ENCODE data around the gene PTGR2. TPM values are rescaled to one million over a fixed set of nuclear protein-coding genes. Genes with fewer than 3 reads are reported as not detected.

The PTGR2 gene
- total and polyA plus RNA-seq, 2 of the 8 experiments (the other 6 are each of a cell fraction or from before 2014, with no cell fraction given): 6.0 to 17.5 TPM

DNA sequence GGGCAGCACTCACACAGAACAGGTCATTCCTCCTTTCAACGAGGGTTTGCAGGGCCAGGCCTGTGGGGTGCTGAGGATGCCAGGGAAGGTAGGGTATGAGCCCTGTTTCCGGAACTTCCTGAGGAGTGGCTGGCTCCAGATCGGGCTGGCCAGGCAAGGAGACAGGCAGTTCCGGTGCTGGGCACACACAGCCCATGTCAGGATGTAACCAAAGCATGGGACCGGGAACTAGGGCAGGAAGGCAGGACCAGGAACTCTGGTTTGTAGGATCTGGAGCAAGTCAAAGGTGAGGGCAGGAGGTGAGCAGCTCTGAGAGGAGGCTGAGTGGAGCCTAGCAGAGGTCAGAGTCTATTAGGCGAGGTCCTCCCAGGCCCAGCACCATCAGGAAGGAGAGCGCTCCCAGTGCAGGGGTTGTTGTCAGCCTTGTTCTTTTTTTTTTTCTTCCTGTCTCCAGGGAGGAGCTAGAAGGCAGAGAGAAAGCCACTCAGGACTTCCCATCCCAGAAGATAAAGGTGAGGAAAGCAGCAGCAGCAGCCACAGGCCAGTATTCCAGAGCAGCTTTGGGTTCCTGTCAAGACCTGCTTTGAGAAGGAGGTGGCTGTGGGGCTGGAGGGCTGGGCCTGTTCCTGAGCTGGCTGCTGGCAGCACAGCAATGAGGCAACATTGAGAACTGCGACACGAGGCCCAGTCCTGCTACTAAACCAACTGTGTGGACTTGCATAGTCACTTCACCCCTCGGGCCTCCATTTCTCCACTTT lies 49.0 kb upstream of the PTGR2 start:
- FAIRE-seq (no peak), DNase-seq (ENCODE audit: low read depth in 1 of 2, low spot score in 2 of 2) (no peak)
- Histone ChIP-seq H3K9me3 (ENCODE audit: insufficient read depth in 2 of 2, low read depth in 1 of 2, low read length in 1 of 2) (no peaks in the 10 kb centered on the region), H3K27ac (ENCODE audit: low read depth, low read length) (no peak overlapping the region), H2BK12ac (ENCODE audit: low read depth, low read length) (no peak overlapping the region), H3K18ac (ENCODE audit: extremely low read depth, low read length) (no peak overlapping the region), H4K20me1 (replicated peaks in 1 of 2; ENCODE audit: control insufficient read depth in 1 of 2, insufficient read depth in 2 of 2, low read length in 2 of 2) (no peaks in the 10 kb centered on the region), H3K14ac (ENCODE audit: insufficient read length) (no peak overlapping the region), H3K56ac (replicated peaks; ENCODE audit: insufficient read length, low read depth, low read length) (no peak overlapping the region), H4K5ac (ENCODE audit: insufficient read length, low read depth, low read length) (no peak overlapping the region), H3K23ac (ENCODE audit: insufficient read length) (no peak overlapping the region), H2BK15ac (ENCODE audit: low read length) (no peak overlapping the region), H3K36me3 (ENCODE audit: control insufficient read depth in 2 of 4, insufficient read depth in 4 of 4, low read length in 3 of 4) (no peaks in the 10 kb centered on the region), H3K4ac (replicated peaks; ENCODE audit: insufficient read length, low read depth, low read length) (no peak overlapping the region), H3K23me2 (ENCODE audit: low read depth, low read length) (no peaks in the 10 kb centered on the region), H2BK20ac (ENCODE audit: low read length) (no peak overlapping the region), H3K4me2 (ENCODE audit: insufficient read depth in 1 of 2, low read depth in 2 of 2, low read length in 2 of 2) (no peak overlapping the region), H4K91ac (replicated peaks; ENCODE audit: insufficient read length, low read length) (no peak overlapping the region), H3K27me3 (replicated peaks in 1 of 4; ENCODE audit: control insufficient read depth in 3 of 4, extremely low read depth in 1 of 4, insufficient read depth in 3 of 4, low read length in 3 of 4) (no peaks in the 10 kb centered on the region), H2AK5ac (ENCODE audit: low read depth, low read length) (no peak overlapping the region), H2BK120ac (replicated peaks; ENCODE audit: low read depth, low read length) (no peak overlapping the region), H3K79me2 (ENCODE audit: control insufficient read depth in 1 of 2, insufficient read depth in 2 of 2, low read length in 2 of 2) (no peaks in the 10 kb centered on the region), H3K4me3 (ENCODE audit: extremely low read depth in 1 of 4, insufficient read depth in 2 of 4, low read depth in 3 of 4, low read length in 4 of 4) (no peak overlapping the region), H3K79me1 (ENCODE audit: low read depth, low read length) (no peaks in the 10 kb centered on the region), H2BK5ac (ENCODE audit: low read depth, low read length) (no peak overlapping the region), H3K9ac (replicated peaks in 1 of 4; ENCODE audit: extremely low read depth in 1 of 4, low read depth in 3 of 4, low read length in 3 of 4) (no peak overlapping the region), H4K8ac (ENCODE audit: extremely low read depth, insufficient read depth, low read length) (peak overlapping the region; percentile 53; the same call in 1 of the 2 replicates), H2AFZ (ENCODE audit: low read length) (no peak overlapping the region), H3K4me1 (replicated peaks in 1 of 4; ENCODE audit: control insufficient read depth in 3 of 4, insufficient read depth in 4 of 4, low read length in 3 of 4) (no peaks in the 10 kb centered on the region)
- WGBS, 2 experiments (ENCODE audit: extremely low coverage in 1 of 2, insufficient coverage in 1 of 2, insufficient read length in 1 of 2, insufficient replicate concordance in 2 of 2, low coverage in 1 of 2, low lambda C conversion rate in 2 of 2, missing lambda C conversion rate in 1 of 2): 88% methylated on average over 10 of the region's 10 CpGs; no CpG with 5 or more reads in 1 of the 2 experiments
- CTCF ChIA-PET (ENCODE audit: partially characterized antibody): interaction anchor here (0.6 to 2.1 kb wide), 8 partner anchors 14 to 113 kb away, joined by 3 to 8 read pairs (median 3); no protein-coding TSS in a partner anchor
- POLR2A ChIA-PET (ENCODE audit: partially characterized antibody): no interaction called here
- TF ChIP-seq POLR2A (IDR thresholded peaks at IDR 0.05; ENCODE audit: control extremely low read depth in 1 of 2, low read depth in 2 of 2, low read length in 2 of 2): no peak
- TF ChIP-seq SIN3A (conservative IDR thresholded peaks at IDR 0.05 in 1 of 2, IDR thresholded peaks at IDR 0.05 in 1 of 2; ENCODE audit: low read depth in 1 of 2, low read length in 2 of 2): no peak
- no peak for TF ChIP-seq CBX5 (IDR thresholded peaks at IDR 0.05; ENCODE audit: low read depth, low read length)
- no peak for TF ChIP-seq TCF12 (IDR thresholded peaks at IDR 0.05; ENCODE audit: low read depth, low read length)
